GM19324 (cell line): ENCODE results near the gene SSNA1.
"Not testable (repeated sequence)": the region's sequence is repeated elsewhere in the genome, so short reads cannot be mapped to it uniquely, and the experiment has no call there.

Experiments
- ATAC-seq: cut with Tn5 transposase; IDR thresholded peaks from one replicate; pipeline ENCODE4 v1.9.1; 2021; ENCODE audit warnings: mild to moderate bottlenecking, moderate library complexity; ENCODE audit not compliant: unreplicated experiment, low FRiP score

The SSNA1 gene

GRCh38 chr9:137228506-137228967 lies 40.1 kb downstream of the SSNA1 start:
- no peak for ATAC-seq

DNA sequence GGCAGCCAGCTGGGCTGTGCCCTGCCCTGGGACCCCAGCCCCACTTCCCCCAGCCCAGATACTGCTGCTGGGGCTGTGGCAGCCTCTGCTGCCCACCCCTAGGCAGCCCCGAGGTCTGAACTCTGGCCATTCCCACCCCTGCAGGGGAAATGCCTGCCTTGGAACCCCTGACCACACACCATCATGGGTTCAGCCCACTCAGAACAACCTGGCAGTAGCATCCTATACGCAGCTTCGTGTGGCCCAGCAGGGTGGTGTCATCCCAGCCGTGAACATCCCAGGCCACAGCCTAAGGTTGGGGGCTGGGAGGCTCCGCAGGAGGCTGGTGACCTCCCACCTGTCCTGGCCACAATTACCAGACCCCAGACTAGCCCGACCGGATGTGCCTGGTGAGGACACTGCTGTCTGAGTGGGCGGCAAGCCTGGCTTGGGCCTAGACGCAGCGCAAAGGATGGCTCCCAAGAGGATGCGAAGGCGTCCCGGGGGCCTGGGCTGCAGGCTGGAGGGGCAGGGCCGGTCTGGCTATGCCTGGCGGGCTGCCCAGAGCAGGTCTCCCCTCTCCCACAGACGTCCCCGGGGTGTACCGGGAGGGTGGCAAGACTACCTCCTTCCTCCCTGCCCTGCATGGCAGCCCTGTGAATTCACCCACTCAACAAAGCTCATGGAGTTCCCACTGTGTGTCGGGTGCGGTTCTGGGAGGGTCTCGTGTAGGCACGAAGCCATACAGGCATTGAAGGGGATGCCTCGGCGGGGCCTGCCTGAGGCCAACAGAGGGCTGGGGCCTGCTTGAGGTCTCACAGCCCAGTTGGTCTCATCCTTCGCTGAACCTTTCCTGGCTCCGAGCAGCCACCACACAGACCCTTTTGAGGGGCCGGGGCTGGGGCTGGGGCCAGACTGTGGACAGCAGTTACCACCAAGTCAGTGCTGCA lies 40.8 kb downstream of the SSNA1 start:
- no peak for ATAC-seq

DNA sequence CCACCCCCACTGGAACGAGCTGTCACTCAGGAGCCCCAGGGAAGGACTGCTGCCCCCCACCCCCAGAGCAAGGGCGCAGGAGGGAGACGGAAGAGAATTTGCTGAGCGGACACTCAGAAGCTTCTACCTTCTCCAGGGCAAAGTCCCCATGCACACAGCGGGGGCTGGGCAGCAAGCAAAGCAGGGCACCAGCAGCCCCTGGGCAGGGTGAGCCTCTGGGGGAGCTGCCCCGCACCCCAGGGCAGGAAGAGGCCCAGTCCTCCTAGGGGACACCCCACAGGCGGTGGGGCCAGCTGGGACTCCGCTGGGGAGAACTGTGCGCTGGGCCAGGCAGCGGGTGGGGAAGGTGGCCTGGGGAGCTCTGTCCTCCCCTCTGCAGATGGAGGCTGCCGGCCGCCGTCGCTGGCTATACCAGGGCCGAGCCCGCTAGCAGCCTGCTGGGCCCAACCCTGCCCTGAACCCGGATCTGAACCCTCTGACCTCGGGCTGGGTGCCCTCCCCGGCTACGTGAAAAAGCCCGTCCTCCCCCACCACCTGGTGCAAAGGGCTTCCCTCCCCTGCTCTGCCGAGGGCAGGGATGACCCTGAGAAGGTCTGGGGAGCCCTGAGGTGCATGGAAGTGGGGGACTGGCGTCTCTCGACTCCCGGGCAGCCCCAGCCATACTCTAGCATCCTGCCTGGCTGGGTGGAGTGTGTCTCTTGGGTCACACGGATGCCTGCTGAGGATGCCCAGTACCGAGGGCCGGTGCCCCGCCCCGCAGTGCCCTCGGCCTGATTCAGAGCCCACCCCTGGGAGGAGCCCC lies 41.6 kb downstream of the SSNA1 start:
- no peak for ATAC-seq

- ATAC-seq = no peak
These were observed 42.4 kb downstream of the SSNA1 start, which contains the start of gene SLC34A3 for GRCh38 chr9:137230705-137231371. SLC34A3 (plus strand) TSS chr9:137230901; CDS start chr9:137231703, 802 bp downstream.

GRCh38 chr9:137231372-137232039 lies 43.0 kb downstream of the SSNA1 start:
- no peak for ATAC-seq

GRCh38 chr9:137232101-137232500 lies 43.6 kb downstream of the SSNA1 start:
- no peak for ATAC-seq

DNA sequence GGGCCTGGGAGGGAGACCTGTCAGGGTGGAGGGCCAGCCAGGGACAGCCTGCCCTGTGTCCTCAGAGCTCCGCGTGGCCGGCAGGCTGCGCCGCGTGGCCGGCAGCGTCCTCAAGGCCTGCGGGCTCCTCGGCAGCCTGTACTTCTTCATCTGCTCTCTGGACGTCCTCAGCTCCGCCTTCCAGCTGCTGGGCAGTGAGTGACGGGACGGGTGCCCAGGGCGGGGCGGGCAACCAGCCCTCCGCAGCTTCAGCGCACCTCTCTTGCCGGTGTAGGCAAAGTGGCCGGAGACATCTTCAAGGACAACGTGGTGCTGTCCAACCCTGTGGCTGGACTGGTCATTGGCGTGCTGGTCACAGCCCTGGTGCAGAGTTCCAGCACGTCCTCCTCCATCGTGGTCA lies 44.0 kb downstream of the SSNA1 start:
- ATAC-seq = no peak

DNA sequence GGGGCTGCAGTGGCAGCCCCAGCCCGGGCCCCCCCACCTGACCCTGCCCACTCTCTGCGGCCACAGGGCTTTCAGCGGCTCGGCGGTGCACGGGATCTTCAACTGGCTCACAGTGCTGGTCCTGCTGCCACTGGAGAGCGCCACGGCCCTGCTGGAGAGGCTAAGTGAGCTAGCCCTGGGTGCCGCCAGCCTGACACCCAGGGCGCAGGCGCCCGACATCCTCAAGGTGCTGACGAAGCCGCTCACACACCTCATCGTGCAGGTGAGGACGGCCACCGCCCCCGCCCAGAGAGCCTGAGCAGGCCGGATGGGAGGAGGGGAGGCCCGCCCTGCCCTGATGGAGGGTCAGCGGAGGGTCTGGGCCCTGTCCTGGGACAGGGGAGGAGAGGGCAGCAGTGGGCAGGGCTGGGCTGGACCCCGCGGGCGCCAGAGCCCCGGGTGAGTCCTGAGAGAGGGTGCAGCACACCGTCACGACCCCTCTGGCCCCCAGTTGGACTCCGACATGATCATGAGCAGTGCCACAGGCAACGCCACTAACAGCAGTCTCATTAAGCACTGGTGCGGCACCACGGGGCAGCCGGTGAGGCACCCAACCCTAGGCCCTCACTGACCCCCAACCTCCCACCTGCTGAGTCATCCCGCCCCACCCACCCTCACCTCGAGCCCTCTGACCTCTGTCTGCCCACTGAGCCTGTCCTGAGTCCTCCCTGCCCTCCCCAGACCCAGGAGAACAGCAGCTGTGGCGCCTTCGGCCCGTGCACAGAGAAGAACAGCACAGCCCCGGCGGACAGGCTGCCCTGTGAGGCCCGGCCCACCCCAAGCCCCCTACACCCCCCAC lies 44.9 kb downstream of the SSNA1 start:
- no peak for ATAC-seq

- ATAC-seq = no peak
These were observed 45.7 kb downstream of the SSNA1 start for GRCh38 chr9:137234055-137234697.

DNA sequence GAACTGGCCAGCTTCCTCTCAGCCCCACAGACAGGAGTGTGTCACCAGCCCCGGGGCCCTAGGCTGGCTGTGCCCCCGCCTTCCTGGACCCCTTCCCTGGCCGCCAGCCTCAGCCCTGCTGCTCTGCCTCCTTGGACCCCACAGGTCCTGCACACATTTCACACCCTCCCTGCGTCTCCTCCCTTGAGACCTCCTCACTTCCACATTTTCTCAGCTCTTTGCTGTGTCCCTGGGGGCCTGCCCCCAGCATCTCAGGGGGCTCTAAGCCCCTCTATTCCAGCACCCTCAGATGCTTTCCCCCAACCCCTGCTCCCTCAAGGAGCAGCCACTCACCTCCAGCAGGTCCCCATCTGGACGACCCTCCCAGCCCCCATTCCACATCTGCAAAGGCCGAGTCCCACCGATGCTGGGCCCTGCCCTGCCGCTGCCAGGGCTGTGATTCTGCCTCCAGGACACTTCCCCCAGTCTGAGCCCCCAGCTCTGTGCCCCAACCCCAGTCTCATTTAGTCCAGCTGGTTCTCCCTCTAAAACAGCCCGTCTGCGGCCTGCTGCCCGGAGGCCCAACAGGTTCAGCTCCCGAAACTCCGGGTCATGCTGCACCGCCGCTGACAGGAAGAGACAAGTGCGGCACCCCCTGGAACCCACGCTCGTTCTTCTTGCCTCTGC lies 46.4 kb downstream of the SSNA1 start:
- no peak for ATAC-seq

DNA sequence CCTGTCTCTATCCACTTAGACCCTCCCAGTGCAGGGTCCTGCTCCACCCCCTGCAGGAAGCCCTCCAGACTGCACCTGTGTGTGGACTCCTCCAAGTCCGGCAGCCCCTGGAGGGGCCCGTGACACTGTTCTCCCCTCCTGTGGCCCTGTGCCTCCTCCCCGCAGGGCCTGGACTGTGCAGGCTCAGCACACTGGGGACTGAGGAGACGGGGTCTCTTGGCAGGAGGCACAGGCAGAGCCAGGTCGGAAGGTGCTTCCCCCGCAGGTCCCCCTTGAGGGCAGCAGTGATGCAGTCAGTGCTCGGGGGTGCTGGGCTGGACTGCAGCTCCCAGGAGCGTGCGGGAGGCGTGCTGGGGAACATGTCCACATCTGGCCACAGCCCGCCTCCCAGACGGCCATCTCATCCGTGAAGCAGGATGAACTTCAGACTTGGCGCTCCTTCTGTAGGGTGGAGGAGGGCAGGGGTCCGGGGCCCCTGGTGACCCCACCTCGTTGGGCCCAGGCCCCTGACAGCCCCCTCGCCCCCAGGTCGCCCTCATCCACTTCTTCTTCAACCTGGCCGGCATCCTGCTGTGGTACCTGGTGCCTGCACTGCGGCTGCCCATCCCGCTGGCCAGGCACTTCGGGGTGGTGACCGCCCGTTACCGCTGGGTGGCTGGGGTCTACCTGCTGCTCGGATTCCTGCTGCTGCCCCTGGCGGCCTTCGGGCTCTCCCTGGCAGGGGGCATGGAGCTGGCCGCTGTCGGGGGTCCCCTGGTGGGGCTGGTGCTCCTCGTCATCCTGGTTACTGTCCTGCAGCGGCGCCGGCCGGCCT lies 47.2 kb downstream of the SSNA1 start:
- ATAC-seq = no peak

- ATAC-seq = no peak
These were observed 47.9 kb downstream of the SSNA1 start for GRCh38 chr9:137236238-137236935.

- no peak for ATAC-seq
These were observed 48.5 kb downstream of the SSNA1 start for GRCh38 chr9:137236936-137237421.

DNA sequence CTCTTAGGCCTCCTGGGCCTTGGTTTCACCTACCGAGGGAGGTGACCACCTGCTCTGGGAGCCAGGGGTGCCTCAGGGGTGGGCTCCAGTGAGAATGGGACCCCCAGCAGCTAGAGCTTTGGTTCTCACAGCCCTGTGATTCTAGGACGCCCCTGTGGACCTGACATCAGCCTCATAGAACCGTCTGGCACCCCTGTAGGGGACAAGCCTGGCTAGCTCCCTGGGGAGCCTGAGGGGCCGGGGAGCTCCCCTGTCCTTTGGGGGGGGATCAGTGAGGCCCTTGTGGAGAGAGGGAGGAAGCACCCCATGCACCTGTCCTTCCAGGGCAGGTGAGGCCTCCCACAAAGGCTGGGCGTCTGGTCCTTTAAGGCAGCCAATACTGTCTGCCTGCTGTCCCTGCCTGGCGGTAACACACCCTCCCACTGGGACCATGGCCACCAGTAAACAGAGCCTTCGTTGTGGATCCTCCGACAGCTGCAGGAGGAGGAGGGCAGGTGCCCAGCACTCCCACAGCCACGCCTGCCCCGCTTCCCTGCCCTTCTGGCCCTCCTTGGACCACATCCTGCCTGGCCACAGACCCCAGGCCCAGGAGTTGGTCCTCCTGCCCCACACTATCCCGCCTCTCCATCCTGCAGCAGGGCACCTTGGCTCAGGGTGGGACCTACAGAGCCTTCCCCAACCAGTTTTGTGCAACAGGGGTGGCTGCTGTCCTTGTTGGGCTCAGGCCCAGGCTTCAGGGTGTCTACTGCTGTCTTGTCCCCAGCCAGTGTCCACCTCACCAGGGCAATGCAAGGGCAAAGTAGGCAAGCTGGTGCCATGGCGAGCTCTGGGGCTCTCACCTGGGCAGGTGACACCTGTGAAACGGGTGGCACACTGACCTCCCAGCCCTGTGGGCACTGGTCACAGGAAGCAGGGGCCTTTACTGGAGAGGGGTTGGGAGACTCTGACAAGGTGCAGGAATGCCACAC lies 49.6 kb downstream of the SSNA1 start:
- ATAC-seq = no peak

- ATAC-seq = not testable (repeated sequence)
These were observed 51.2 kb downstream of the SSNA1 start for GRCh38 chr9:137239541-137240200.
